Measurements from ENCODE around the gene TASP1. TPM values are rescaled to one million over a fixed set of nuclear protein-coding genes. Genes with fewer than 3 reads are reported as not detected.

TASP1 gene
- total and polyA plus RNA-seq, 5 donors, result 2.7 to 9.7 (median 8.1) TPM

DNA sequence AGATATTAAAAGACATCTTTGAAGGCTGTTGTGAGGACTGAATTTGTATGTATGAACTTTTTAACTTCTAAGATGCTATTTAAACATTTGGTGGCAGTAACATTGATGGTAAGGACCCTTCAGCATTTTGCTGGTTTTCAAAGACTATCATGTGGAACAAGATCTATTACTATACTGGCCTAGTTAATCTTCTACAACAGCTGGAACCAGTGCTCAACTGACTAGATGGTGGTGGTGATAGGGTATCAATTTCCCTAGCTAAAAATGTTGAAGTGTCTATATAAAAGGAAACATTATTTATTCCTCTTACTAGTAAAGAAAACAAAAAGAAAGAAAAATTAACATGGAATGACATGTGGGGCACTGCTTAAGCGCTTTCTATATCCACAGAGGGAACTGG is 195.7 kb downstream of the TASP1 start:
- H3K9me3 ChIP-seq (ENCODE audit: control insufficient read depth, low read length), result no peaks in the 10 kb centered on the region
- H3K4me3 ChIP-seq (ENCODE audit: low read length), result no peak overlapping the region
- no peak overlapping the region for H3K27ac ChIP-seq (ENCODE audit: low read length)
- no peaks in the 10 kb centered on the region for H3K27me3 ChIP-seq (ENCODE audit: control insufficient read depth, insufficient read depth)
- no peaks in the 10 kb centered on the region for H3K4me1 ChIP-seq (ENCODE audit: control insufficient read depth, insufficient read depth, low read length)
- WGBS, result 95% methylated on average over 1 of the region's 1 CpG
- ATAC-seq (no peak), DNase-seq (no peak)
- intact Hi-C loops (cut with DNase I), result no loop called here

GRCh38 chr20:13441388-13441787 is 197.3 kb downstream of the TASP1 start:
- ATAC-seq (no peak), DNase-seq (no peak)
- Histone ChIP-seq H3K27me3 (ENCODE audit: control insufficient read depth, insufficient read depth) (no peaks in the 10 kb centered on the region), H3K4me1 (ENCODE audit: control insufficient read depth, insufficient read depth, low read length) (no peaks in the 10 kb centered on the region), H3K9me3 (ENCODE audit: control insufficient read depth, low read length) (no peaks in the 10 kb centered on the region), H3K4me3 (ENCODE audit: low read length) (no peak overlapping the region), H3K27ac (ENCODE audit: low read length) (no peak overlapping the region)
- intact Hi-C loops (cut with DNase I), result no loop called here

DNA sequence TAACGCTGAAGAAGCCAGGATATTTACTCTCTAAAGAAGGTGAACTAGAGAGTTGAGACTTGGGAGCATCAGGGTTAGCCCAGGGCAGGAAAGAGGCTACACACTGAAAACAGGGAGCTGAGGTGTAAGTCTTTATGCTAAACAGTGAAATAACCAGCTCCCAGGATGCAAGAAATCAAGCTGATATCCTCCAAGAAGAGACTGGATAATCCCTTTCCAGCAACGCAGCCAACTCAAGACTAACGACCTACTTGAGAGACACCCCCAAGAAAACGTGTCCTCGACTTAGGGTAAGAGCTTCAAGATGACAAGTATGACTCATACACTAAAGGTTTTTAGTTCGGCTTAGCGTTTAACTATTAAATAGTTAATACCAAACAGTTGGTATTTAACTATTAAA is 202.2 kb downstream of the TASP1 start:
- Histone ChIP-seq H3K4me3 (ENCODE audit: low read length) (no peak overlapping the region), H3K27me3 (ENCODE audit: control insufficient read depth, insufficient read depth) (no peaks in the 10 kb centered on the region), H3K4me1 (ENCODE audit: control insufficient read depth, insufficient read depth, low read length) (no peaks in the 10 kb centered on the region), H3K27ac (ENCODE audit: low read length) (no peak overlapping the region), H3K9me3 (ENCODE audit: control insufficient read depth, low read length) (no peaks in the 10 kb centered on the region)
- ATAC-seq (no peak), DNase-seq (no peak)
- intact Hi-C loops (cut with DNase I), result no loop called here
- WGBS, result 81% methylated on average over 7 of the region's 7 CpGs

DNA sequence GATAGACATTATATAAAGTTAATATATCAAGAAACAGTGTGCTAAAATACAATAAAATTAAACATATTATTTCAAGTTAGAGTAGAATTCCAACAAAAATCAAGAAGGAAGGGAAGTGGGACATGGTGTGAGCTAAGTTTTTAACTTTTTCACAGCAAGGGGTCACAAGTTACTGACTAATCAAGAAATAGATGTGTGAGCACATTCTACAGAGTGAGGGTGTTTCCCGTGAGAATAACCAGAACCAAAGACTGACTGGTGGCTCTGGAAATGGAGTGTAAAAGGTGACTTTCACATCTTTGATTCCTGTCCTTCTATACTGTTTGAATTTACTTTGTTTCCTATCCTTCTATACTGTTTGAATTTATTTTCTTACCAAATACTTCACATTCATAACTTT is 206.6 kb downstream of the TASP1 start:
- no peaks in the 10 kb centered on the region for H3K9me3 ChIP-seq (ENCODE audit: control insufficient read depth, low read length)
- 69% methylated on average over 1 of the region's 1 CpG for WGBS
- intact Hi-C loops (cut with DNase I), result no loop called here
- no peak overlapping the region for H3K4me3 ChIP-seq (ENCODE audit: low read length)
- no peaks in the 10 kb centered on the region for H3K4me1 ChIP-seq (ENCODE audit: control insufficient read depth, insufficient read depth, low read length)
- DNase-seq (no peak), ATAC-seq (no peak)
- no peaks in the 10 kb centered on the region for H3K27me3 ChIP-seq (ENCODE audit: control insufficient read depth, insufficient read depth)
- no peak overlapping the region for H3K27ac ChIP-seq (ENCODE audit: low read length)

DNA sequence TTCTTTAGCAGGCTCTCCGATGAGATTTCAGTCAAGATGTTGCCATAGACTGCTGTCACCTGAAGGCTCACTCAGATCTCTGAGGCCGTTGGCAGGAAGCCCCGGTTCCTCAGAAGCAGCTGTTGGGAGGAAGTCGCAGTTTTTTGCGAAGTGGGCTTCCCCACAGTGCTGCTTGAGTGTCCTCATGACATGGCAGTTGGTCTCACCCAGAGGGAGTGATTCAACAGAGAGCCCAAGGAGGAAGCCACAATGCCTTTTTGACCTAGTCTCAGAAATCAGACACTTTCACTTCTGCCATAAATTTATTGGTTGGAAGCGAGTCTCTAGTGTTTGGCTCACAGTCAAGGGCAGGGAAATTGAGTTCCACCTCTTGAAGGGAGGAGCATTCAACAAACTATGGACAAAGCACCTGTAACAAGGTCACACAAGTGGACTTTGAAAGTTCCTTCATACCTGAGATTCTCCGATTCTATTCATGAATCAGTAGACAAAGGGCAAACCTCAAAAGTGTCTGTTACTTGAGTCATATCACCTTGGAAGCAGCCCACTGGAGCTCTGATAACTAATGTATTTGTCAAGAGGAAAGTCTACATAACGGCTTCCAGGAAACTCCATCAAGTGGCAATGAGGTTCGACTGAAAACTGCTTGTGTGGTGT is 208.3 kb downstream of the TASP1 start:
- no peak overlapping the region for H3K27ac ChIP-seq (ENCODE audit: low read length)
- intact Hi-C loops (cut with DNase I), result no loop called here
- DNase-seq (no peak), ATAC-seq (no peak)
- H3K9me3 ChIP-seq (ENCODE audit: control insufficient read depth, low read length), result no peaks in the 10 kb centered on the region
- H3K4me3 ChIP-seq (ENCODE audit: low read length), result no peak overlapping the region
- 86% methylated on average over 9 of the region's 9 CpGs for WGBS
- no peaks in the 10 kb centered on the region for H3K4me1 ChIP-seq (ENCODE audit: control insufficient read depth, insufficient read depth, low read length)
- no peaks in the 10 kb centered on the region for H3K27me3 ChIP-seq (ENCODE audit: control insufficient read depth, insufficient read depth)

- no peaks in the 10 kb centered on the region for H3K9me3 ChIP-seq (ENCODE audit: control insufficient read depth, low read length)
- no peaks in the 10 kb centered on the region for H3K27me3 ChIP-seq (ENCODE audit: control insufficient read depth, insufficient read depth)
- WGBS, result 99% methylated on average over 1 of the region's 1 CpG
- H3K4me3 ChIP-seq (ENCODE audit: low read length), result no peak overlapping the region
- no peak for DNase-seq
- intact Hi-C loops (cut with DNase I), result no loop called here
- H3K4me1 ChIP-seq (ENCODE audit: control insufficient read depth, insufficient read depth, low read length), result no peaks in the 10 kb centered on the region
- H3K27ac ChIP-seq (ENCODE audit: low read length), result no peak overlapping the region
- ATAC-seq, result no peak
These were observed 210.0 kb downstream of the TASP1 start for GRCh38 chr20:13428684-13429083.

GRCh38 chr20:13426870-13427269 is 211.9 kb downstream of the TASP1 start:
- intact Hi-C loops (cut with DNase I), result no loop called here
- Histone ChIP-seq H3K27ac (ENCODE audit: low read length) (no peak overlapping the region), H3K4me3 (ENCODE audit: low read length) (no peak overlapping the region), H3K4me1 (ENCODE audit: control insufficient read depth, insufficient read depth, low read length) (no peaks in the 10 kb centered on the region), H3K9me3 (ENCODE audit: control insufficient read depth, low read length) (no peaks in the 10 kb centered on the region), H3K27me3 (ENCODE audit: control insufficient read depth, insufficient read depth) (no peaks in the 10 kb centered on the region)
- 86% methylated on average over 3 of the region's 3 CpGs for WGBS
- no peak for DNase-seq
- no peak for ATAC-seq

DNA sequence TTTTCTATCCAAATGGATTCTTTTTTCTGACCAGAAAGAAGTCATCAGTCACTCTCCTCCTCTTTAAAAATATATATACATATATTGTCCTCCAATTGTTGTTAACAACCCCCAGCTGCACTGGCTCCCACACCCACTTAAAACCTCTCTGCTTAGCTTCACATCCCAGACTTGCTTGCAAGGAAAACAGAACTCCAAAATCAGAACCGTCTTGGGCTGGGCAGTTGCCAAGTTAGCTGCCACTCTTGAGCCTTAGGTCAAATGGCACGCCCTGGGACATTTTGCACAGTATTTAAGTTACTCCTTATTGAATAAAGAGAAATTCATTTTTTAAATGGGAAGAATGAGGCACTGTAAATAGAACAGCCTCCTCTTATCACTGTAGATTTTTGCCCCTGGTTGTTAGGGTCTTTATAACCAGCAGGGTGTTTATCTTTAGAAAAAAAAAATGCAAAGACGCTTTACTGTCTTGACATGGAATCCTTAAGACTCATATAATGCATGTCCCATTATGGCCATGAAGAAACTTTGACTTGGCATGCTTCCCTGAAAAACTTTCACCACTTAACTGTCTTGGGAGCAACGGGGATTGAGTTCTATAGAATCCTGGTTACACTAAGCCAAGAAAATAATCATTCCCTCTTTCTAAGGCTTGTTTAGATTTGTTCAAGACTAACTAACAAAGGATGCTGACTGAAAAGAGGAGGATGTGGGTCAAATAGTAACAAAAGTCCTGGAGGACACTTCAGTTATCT is 213.2 kb downstream of the TASP1 start:
- intact Hi-C loops (cut with DNase I), result no loop called here
- WGBS, result 24% methylated on average over 4 of the region's 4 CpGs
- no peak overlapping the region for H3K4me3 ChIP-seq (ENCODE audit: low read length)
- no peaks in the 10 kb centered on the region for H3K9me3 ChIP-seq (ENCODE audit: control insufficient read depth, low read length)
- no peak for ATAC-seq
- H3K27me3 ChIP-seq (ENCODE audit: control insufficient read depth, insufficient read depth), result no peaks in the 10 kb centered on the region
- no peak overlapping the region for H3K27ac ChIP-seq (ENCODE audit: low read length)
- DNase-seq, result peak in 2 of 3 donors; percentile 15 to 55
- no peaks in the 10 kb centered on the region for H3K4me1 ChIP-seq (ENCODE audit: control insufficient read depth, insufficient read depth, low read length)

- intact Hi-C loops (cut with DNase I), result no loop called here
- ATAC-seq (no peak), DNase-seq (no peak)
- no peaks in the 10 kb centered on the region for H3K4me1 ChIP-seq (ENCODE audit: control insufficient read depth, insufficient read depth, low read length)
- 96% methylated on average over 5 of the region's 5 CpGs for WGBS
- H3K4me3 ChIP-seq (ENCODE audit: low read length), result no peak overlapping the region
- H3K27me3 ChIP-seq (ENCODE audit: control insufficient read depth, insufficient read depth), result no peaks in the 10 kb centered on the region
- no peaks in the 10 kb centered on the region for H3K9me3 ChIP-seq (ENCODE audit: control insufficient read depth, low read length)
- H3K27ac ChIP-seq (ENCODE audit: low read length), result no peak overlapping the region
These were observed 214.4 kb downstream of the TASP1 start for GRCh38 chr20:13424174-13424833.

DNA sequence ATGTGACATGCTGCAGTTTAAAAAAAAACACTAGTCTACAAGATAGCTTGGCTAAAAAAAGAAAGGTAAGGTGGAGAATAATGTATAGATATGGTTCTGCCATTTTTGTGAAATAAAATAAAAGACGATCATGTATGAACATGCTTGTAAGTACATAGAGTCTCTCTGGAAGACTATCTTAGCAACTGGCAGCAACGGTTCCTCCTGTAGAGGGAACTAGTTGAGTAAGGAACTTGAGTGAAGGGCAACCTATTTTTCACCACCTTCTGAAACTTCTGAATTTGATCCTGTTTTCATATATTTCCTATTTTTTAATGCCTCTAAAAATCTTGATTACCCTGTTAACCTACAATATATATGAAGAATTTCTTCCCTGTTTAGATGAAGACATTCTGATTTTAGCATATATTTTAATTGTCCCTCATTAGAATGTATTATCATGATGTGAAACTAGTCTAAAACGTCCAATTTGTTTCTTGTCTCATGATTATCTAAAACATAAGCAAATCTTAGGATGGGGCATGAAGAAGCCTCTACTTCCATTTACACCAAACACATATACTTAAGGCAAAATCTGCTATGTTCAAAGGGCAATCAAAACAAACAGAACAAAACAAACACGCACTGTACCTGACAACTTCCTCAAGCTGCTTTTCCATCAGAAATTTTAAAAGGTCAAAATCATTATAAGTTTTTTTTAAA is 215.1 kb downstream of the TASP1 start:
- Histone ChIP-seq H3K9me3 (ENCODE audit: control insufficient read depth, low read length) (no peaks in the 10 kb centered on the region), H3K4me3 (ENCODE audit: low read length) (no peak overlapping the region), H3K27ac (ENCODE audit: low read length) (no peak overlapping the region), H3K27me3 (ENCODE audit: control insufficient read depth, insufficient read depth) (no peaks in the 10 kb centered on the region), H3K4me1 (ENCODE audit: control insufficient read depth, insufficient read depth, low read length) (no peaks in the 10 kb centered on the region)
- 93% methylated on average over 4 of the region's 4 CpGs for WGBS
- ATAC-seq (no peak), DNase-seq (no peak)
- intact Hi-C loops (cut with DNase I), result no loop called here

- ATAC-seq (no peak), DNase-seq (no peak)
- Histone ChIP-seq H3K27me3 (ENCODE audit: control insufficient read depth, insufficient read depth) (no peaks in the 10 kb centered on the region), H3K4me1 (ENCODE audit: control insufficient read depth, insufficient read depth, low read length) (no peaks in the 10 kb centered on the region), H3K27ac (ENCODE audit: low read length) (no peak overlapping the region), H3K9me3 (ENCODE audit: control insufficient read depth, low read length) (no peaks in the 10 kb centered on the region), H3K4me3 (ENCODE audit: low read length) (no peak overlapping the region)
- 99% methylated on average over 1 of the region's 1 CpG for WGBS
- intact Hi-C loops (cut with DNase I), result no loop called here
These were observed 216.1 kb downstream of the TASP1 start for GRCh38 chr20:13422637-13423036.
